PC-9 (cell line): Measurements from ENCODE around the gene LCK. TPM values are rescaled to one million over a fixed set of nuclear protein-coding genes. Genes with fewer than 3 reads are reported as not detected.

Experiments used
- BruUV-seq: library from RNA; stranded (reverse); fragments of 400-500 nt; replicated peaks from 2 replicates; lab custom pipeline; 2021; lab: Mats Ljungman, UMichigan
- CTCF ChIA-PET: fragments of 300-600 bp; sonication (Branson Sonifier 250); formaldehyde crosslinking; loops from one replicate; lab custom pipeline; 2022; ENCODE audit warnings: antibody characterized with exemption; lab: Charles Lee
- POLR2A ChIA-PET: fragments of 300-600 bp; sonication (Branson Sonifier 250); formaldehyde crosslinking; loops from one replicate; lab custom pipeline; 2022; ENCODE audit warnings: antibody characterized with exemption; ENCODE audit not compliant: unreplicated experiment; lab: Charles Lee
- DNase-seq, 2 experiments: peaks; one replicate each; pipeline versions ENCODE4 v3.0.0 to v3.0.0-alpha.2; 2015 to 2022; ENCODE audit warnings: mixed read lengths in 1 of 2
- H2AFZ ChIP-seq: fragments of 200-600 bp; sonication (generic); 2 replicates; pipeline ENCODE4 v1.8.1; 2017; ENCODE audit warnings: antibody characterized with exemption
- H3F3A ChIP-seq: fragments of 200-600 bp; sonication (generic); 2 replicates; pipeline ENCODE4 v1.8.1; 2017; ENCODE audit warnings: antibody characterized with exemption, mild to moderate bottlenecking, low read depth; ENCODE audit not compliant: insufficient read depth
- H3K27ac ChIP-seq: fragments of 200-600 bp; sonication (generic); 2 replicates; pipeline ENCODE4 v1.6.1; 2016; ENCODE audit warnings: mixed run types
- H3K27me3 ChIP-seq: fragments of 200-600 bp; sonication (generic); 2 replicates; pipeline ENCODE4 v1.6.1; 2016; ENCODE audit warnings: low read depth, mixed run types; ENCODE audit not compliant: insufficient read depth
- H3K36me3 ChIP-seq: fragments of 200-600 bp; sonication (generic); 2 replicates; pipeline ENCODE4 v1.6.1; 2016; ENCODE audit warnings: low read depth, mixed run types
- H3K4me1 ChIP-seq: fragments of 200-600 bp; sonication (generic); replicated peaks from 2 replicates; pipeline ENCODE4 v1.6.1; 2016; ENCODE audit warnings: mixed run types; ENCODE audit not compliant: insufficient read depth
- H3K4me2 ChIP-seq: fragments of 200-600 bp; sonication (generic); 2 replicates; pipeline ENCODE4 v1.6.1; 2017; ENCODE audit warnings: mixed run types
- H3K4me3 ChIP-seq: fragments of 200-600 bp; sonication (generic); 2 replicates; pipeline ENCODE4 v1.6.1; 2016; ENCODE audit warnings: mixed run types
- H3K79me2 ChIP-seq: fragments of 200-600 bp; sonication (generic); 2 replicates; pipeline ENCODE4 v1.6.1; 2017; ENCODE audit warnings: low read depth, mixed run types
- H3K9me2 ChIP-seq: fragments of 200-600 bp; sonication (generic); 2 replicates; pipeline ENCODE4 v1.8.1; 2017; ENCODE audit warnings: mild to moderate bottlenecking; ENCODE audit not compliant: insufficient read depth
- H3K9me3 ChIP-seq: fragments of 200-600 bp; sonication (generic); 2 replicates; pipeline ENCODE4 v1.8.1; 2016; ENCODE audit warnings: low read depth; ENCODE audit not compliant: insufficient read depth
- H4K20me1 ChIP-seq: fragments of 200-600 bp; sonication (generic); 2 replicates; pipeline ENCODE4 v1.8.1; 2017; ENCODE audit not compliant: insufficient read depth
- EZH2 ChIP-seq: fragments of 200-600 bp; sonication (generic); IDR thresholded peaks from 2 replicates; pipeline ENCODE4 v1.8.0; 2017; ENCODE audit warnings: antibody characterized with exemption, low read depth
- intact Hi-C: fragments of 100-400 bp; cut with micrococcal nuclease; formaldehyde crosslinking; loops from one replicate; pipeline ENCODE4 v1.10.0; 2022; ENCODE audit not compliant: unreplicated experiment
- total RNA-seq: library from RNA; stranded (reverse); gene quantifications from 2 replicates; pipeline ENCODE4 v1.2.3, GENCODE V29; 2021
- TF ChIP-seq, protein P1 (sequence below): fragments of 200-600 bp; sonication (generic); conservative IDR thresholded peaks from 2 replicates; pipeline ENCODE4 v1.6.1; 2017; ENCODE audit warnings: mixed run types, antibody characterized with exemption, mild to moderate bottlenecking, moderate library complexity

Gene LCK
- total RNA-seq, 1 experiment from 2014 or later = 2.0 TPM

DNA sequence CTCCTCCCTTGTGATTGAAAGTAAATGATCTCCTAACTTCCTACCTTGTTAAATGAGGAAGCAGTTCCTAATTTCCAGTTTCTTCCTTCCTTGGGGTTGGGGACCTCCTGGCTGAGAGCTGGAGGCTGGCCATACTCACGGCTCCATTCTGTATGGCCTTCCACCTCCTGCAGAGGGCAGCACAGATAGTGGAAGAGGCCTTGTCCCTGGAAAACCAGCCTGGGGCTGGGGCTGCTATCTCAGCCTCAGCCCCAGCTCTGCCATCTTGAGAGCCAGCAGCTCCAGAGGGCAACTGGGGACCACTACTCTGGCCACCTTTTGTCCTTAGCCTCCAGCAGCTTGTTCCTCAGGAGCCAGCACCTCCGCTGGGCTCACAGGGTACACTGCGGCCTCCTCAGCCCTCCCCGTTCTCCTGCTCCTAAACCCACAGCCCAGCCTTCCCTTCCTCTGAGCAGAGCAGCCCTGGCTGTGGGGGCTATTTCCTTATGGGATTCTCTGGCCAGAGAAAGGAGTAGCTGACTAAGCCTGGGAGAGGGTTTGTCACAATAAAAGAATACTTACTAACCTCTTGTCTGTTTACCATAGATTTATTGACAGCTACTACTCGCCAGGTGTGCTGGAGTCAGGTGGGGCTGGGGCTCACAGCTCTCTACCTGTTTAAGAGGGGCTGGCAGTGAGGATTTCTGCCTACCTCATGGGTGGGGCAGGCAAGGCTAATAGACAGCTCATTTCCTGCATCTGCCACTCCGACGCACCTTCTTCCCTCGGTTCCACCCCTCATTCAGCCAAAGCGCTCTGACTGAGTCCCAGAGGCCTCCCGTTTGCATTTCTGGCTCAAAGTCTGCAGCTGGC lies 35.2 kb upstream of the LCK start:
- no peak overlapping the region for H3K4me2 ChIP-seq
- 0 out of 2 replicates have a peak, but pooled peaks cover 28% of the 10 kb centered on the region for H3F3A ChIP-seq
- CTCF ChIA-PET = interaction anchor here (0.6 to 1.4 kb wide), 4 partner anchors 36 to 1397 kb away, joined by 3 to 15 read pairs (median 6); no protein-coding TSS in a partner anchor
- peaks cover 9% of the 10 kb centered on the region for H3K4me1 ChIP-seq
- H3K9me3 ChIP-seq = no peaks in the 10 kb centered on the region
- no peak overlapping the region for H3K27ac ChIP-seq
- H2AFZ ChIP-seq = no peak overlapping the region
- POLR2A ChIA-PET = interaction anchor here (0.6 to 0.8 kb wide), 5 partner anchors 35 to 514 kb away, joined by 3 to 6 read pairs (median 4); partner anchors contain the start of gene TXLNA
- TF ChIP-seq EZH2 = no peak
- TF ChIP-seq, protein P1, sequence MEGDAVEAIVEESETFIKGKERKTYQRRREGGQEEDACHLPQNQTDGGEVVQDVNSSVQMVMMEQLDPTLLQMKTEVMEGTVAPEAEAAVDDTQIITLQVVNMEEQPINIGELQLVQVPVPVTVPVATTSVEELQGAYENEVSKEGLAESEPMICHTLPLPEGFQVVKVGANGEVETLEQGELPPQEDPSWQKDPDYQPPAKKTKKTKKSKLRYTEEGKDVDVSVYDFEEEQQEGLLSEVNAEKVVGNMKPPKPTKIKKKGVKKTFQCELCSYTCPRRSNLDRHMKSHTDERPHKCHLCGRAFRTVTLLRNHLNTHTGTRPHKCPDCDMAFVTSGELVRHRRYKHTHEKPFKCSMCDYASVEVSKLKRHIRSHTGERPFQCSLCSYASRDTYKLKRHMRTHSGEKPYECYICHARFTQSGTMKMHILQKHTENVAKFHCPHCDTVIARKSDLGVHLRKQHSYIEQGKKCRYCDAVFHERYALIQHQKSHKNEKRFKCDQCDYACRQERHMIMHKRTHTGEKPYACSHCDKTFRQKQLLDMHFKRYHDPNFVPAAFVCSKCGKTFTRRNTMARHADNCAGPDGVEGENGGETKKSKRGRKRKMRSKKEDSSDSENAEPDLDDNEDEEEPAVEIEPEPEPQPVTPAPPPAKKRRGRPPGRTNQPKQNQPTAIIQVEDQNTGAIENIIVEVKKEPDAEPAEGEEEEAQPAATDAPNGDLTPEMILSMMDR = peak; percentile 87
- H3K27me3 ChIP-seq = no peaks in the 10 kb centered on the region
- no peak overlapping the region for H3K4me3 ChIP-seq
- H4K20me1 ChIP-seq = no peaks in the 10 kb centered on the region
- intact Hi-C loops = loop anchor here (1.0 to 2.0 kb wide), 3 partner anchors 100 to 198 kb away; partner anchors contain the start of genes FAM229A and TSSK3
- H3K79me2 ChIP-seq = peaks cover 11% of the 10 kb centered on the region
- no peaks in the 10 kb centered on the region for H3K9me2 ChIP-seq
- peaks cover 10% of the 10 kb centered on the region; the same call in 1 of the 2 replicates for H3K36me3 ChIP-seq
- no TSS peak for BruUV-seq
- DNase-seq = peak in 1 of 2 experiments; percentile 61

DNA sequence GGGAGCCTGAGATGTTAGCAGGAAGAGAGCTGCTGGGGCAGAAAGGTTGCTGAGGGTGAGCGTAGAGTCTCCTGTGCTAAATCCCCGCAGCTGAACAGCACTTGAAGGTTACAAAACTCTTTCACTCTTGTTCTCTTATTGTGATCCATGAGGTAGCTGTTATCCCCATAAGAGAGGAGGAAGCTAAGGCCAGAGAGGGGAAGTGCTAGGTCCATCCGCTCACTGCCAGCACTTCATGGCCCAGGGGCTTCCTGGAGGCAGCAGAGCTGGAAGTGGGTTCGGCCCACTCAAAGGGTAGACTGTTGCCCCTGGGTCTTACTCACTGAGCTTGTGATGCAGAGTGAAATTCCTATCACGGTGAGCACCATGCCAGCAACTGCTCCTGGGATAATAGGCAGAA lies 34.5 kb upstream of the LCK start:
- H3K4me1 ChIP-seq = peaks cover 14% of the 10 kb centered on the region
- DNase-seq = no peak
- H3K79me2 ChIP-seq = peaks cover 18% of the 10 kb centered on the region
- no peak overlapping the region for H3K4me3 ChIP-seq
- no peaks in the 10 kb centered on the region for H3K9me3 ChIP-seq
- no peak overlapping the region for H3K27ac ChIP-seq
- H3K27me3 ChIP-seq = no peaks in the 10 kb centered on the region
- CTCF ChIA-PET = no interaction called here
- no peak overlapping the region for H3K4me2 ChIP-seq
- no peak overlapping the region for H2AFZ ChIP-seq
- H3K36me3 ChIP-seq = peaks cover 10% of the 10 kb centered on the region; the same call in 1 of the 2 replicates
- intact Hi-C loops = loop anchor here (2.0 kb wide), 1 partner anchor 146 kb away; the partner anchor contains the start of genes FAM229A and TSSK3
- H4K20me1 ChIP-seq = no peaks in the 10 kb centered on the region
- no peaks in the 10 kb centered on the region for H3K9me2 ChIP-seq
- BruUV-seq = no TSS peak
- peaks cover 31% of the 10 kb centered on the region; the same call in 1 of the 2 replicates for H3F3A ChIP-seq
- no peak for TF ChIP-seq EZH2
- TF ChIP-seq, protein P1 = no peak
- POLR2A ChIA-PET = interaction anchor here (0.6 to 0.8 kb wide), 4 partner anchors 37 to 515 kb away, joined by 3 to 6 read pairs (median 3); partner anchors contain the start of gene TXLNA

DNA sequence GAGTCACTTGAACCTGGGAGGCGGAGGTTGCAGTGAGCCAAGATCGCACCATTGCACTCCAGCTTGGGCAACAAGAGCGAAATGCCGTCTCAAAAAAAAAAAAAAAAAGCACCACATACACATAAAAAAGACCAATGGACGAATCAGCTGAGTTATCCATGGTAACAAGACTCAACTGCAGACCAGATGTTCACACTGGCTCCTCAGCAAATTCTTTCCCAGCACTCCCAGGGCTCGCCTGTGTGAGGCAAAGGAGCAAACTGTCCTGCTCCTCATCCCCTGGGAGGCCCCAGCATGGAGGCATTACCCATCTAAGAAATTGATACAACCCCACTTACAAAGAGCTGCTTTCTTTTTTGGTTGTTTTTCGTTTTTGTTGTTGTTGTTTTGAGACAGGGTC lies 32.0 kb upstream of the LCK start:
- Histone ChIP-seq H3K27me3 (no peaks in the 10 kb centered on the region), H3K36me3 (peaks cover 18% of the 10 kb centered on the region), H2AFZ (no peak overlapping the region), H3K4me1 (peaks cover 25% of the 10 kb centered on the region), H3K4me3 (no peak overlapping the region), H4K20me1 (no peaks in the 10 kb centered on the region), H3K4me2 (no peak overlapping the region), H3F3A (peaks cover 22% of the 10 kb centered on the region; the same call in 1 of the 2 replicates), H3K9me3 (no peaks in the 10 kb centered on the region), H3K27ac (no peak overlapping the region), H3K79me2 (peaks cover 39% of the 10 kb centered on the region), H3K9me2 (no peaks in the 10 kb centered on the region)
- no peak for DNase-seq
- POLR2A ChIA-PET = interaction anchor here (0.6 kb wide), 1 partner anchor 286 kb away, joined by 3 read pairs; no protein-coding TSS in a partner anchor
- BruUV-seq = no TSS peak
- intact Hi-C loops = no loop called here
- CTCF ChIA-PET = no interaction called here
- no peak for TF ChIP-seq EZH2
- TF ChIP-seq, protein P1 = no peak
